SK-N-SH treated with all-trans-retinoic acid at 6 μM for 48 hours (cell line): ENCODE data around the gene CCSER1.

ENCODE experiments used
- ATAC-seq: fragments of 200-7000 bp; cut with Tn5 transposase; 3 replicates; pipeline ENCODE4 v1.9.1; 2020; ENCODE audit warnings: mild to moderate bottlenecking, moderate library complexity
- BACH2 ChIP-seq: fragments of 250-450 bp; sonication (Bioruptor Pico); IDR thresholded peaks from 2 replicates; pipeline ENCODE4 v1.9.0; 2021; ENCODE audit warnings: mild to moderate bottlenecking, borderline replicate concordance
- CREB5 ChIP-seq: fragments of 250-450 bp; sonication (Bioruptor Pico); IDR thresholded peaks from 2 replicates; pipeline ENCODE4 v1.5.1; 2020; ENCODE audit warnings: low read depth, mild to moderate bottlenecking, moderate library complexity
- CSDC2 ChIP-seq: fragments of 250-450 bp; sonication (Bioruptor Pico); IDR thresholded peaks from 2 replicates; pipeline ENCODE4 v1.5.0; 2020; ENCODE audit warnings: mild to moderate bottlenecking, moderate library complexity
- CSRNP3 ChIP-seq: fragments of 250-450 bp; sonication (Bioruptor Pico); IDR thresholded peaks from 2 replicates; pipeline ENCODE4 v1.5.1; 2021; ENCODE audit warnings: mild to moderate bottlenecking, moderate library complexity
- ESRRG ChIP-seq: fragments of 250-450 bp; sonication (Bioruptor Pico); IDR thresholded peaks from 2 replicates; pipeline ENCODE4 v1.6.1; 2021; ENCODE audit warnings: mild to moderate bottlenecking
- GLIS3 ChIP-seq: fragments of 250-450 bp; sonication (Bioruptor Pico); IDR thresholded peaks from 2 replicates; pipeline ENCODE4 v1.5.0; 2020; ENCODE audit warnings: mild to moderate bottlenecking, moderate library complexity
- ISL1 ChIP-seq: fragments of 250-450 bp; sonication (Bioruptor Pico); IDR thresholded peaks from 2 replicates; pipeline ENCODE4 v2.1.2; 2022; ENCODE audit warnings: mild to moderate bottlenecking, moderate library complexity
- OSR1 ChIP-seq: fragments of 250-450 bp; sonication (Bioruptor Pico); IDR thresholded peaks from 2 replicates; pipeline ENCODE4 v1.8.0; 2022; ENCODE audit warnings: moderate library complexity, mild to moderate bottlenecking, inconsistent platforms
- PATZ1 ChIP-seq: fragments of 250-450 bp; sonication (Bioruptor Pico); IDR thresholded peaks from 2 replicates; pipeline ENCODE4 v1.8.0; 2020; ENCODE audit warnings: mild to moderate bottlenecking, moderate library complexity, borderline replicate concordance
- POU6F1 ChIP-seq: fragments of 250-450 bp; sonication (Bioruptor Pico); IDR thresholded peaks from 2 replicates; pipeline ENCODE4 v1.8.0; 2021; ENCODE audit warnings: low read depth, mild to moderate bottlenecking, moderate library complexity, borderline replicate concordance
- RARB ChIP-seq: fragments of 250-450 bp; sonication (Bioruptor Pico); IDR thresholded peaks from 2 replicates; pipeline ENCODE4 v1.8.0; 2021; ENCODE audit warnings: mild to moderate bottlenecking, moderate library complexity
- SNAI2 ChIP-seq: fragments of 250-450 bp; sonication (Bioruptor Pico); IDR thresholded peaks from 2 replicates; pipeline ENCODE4 v1.5.0; 2020; ENCODE audit warnings: mild to moderate bottlenecking, moderate library complexity
- TCF4 ChIP-seq: fragments of 250-450 bp; sonication (Bioruptor Pico); IDR thresholded peaks from 2 replicates; pipeline ENCODE4 v1.8.0; 2021; ENCODE audit warnings: mild to moderate bottlenecking, moderate library complexity, borderline replicate concordance
- TOX ChIP-seq: fragments of 250-450 bp; sonication (Bioruptor Pico); IDR thresholded peaks from 2 replicates; pipeline ENCODE4 v1.8.0; 2021; ENCODE audit warnings: mild to moderate bottlenecking, moderate library complexity, borderline replicate concordance
- TSHZ2 ChIP-seq: fragments of 250-450 bp; sonication (Bioruptor Pico); IDR thresholded peaks from 2 replicates; pipeline ENCODE4 v1.5.0; 2020; ENCODE audit warnings: mild to moderate bottlenecking, moderate library complexity
- ZC3H10 ChIP-seq: fragments of 250-450 bp; sonication (Bioruptor Pico); IDR thresholded peaks from 2 replicates; pipeline ENCODE4 v1.5.1; 2021; ENCODE audit warnings: mild to moderate bottlenecking, moderate library complexity
- ZFP3 ChIP-seq: fragments of 250-450 bp; sonication (Bioruptor Pico); IDR thresholded peaks from 2 replicates; pipeline ENCODE4 v1.5.0; 2020; ENCODE audit warnings: mild to moderate bottlenecking, moderate library complexity
- ZFP30 ChIP-seq: fragments of 450-650 bp; formaldehyde crosslinking; IDR thresholded peaks from 2 replicates; pipeline ENCODE4 v1.5.0; 2022; ENCODE audit warnings: mild to moderate bottlenecking, moderate library complexity
- ZNF70 ChIP-seq: fragments of 450-650 bp; formaldehyde crosslinking; IDR thresholded peaks from 2 replicates; pipeline ENCODE4 v1.5.0; 2020; ENCODE audit warnings: mild to moderate bottlenecking, moderate library complexity
- ZNF8 ChIP-seq: fragments of 450-650 bp; formaldehyde crosslinking; IDR thresholded peaks from 2 replicates; pipeline ENCODE4 v1.5.0; 2020; ENCODE audit warnings: mild to moderate bottlenecking, moderate library complexity

Gene CCSER1

GRCh38 chr4:91123742-91124141 is 996.5 kb downstream of the CCSER1 start:
- TF ChIP-seq POU6F1 (CRISPR knock-in tag) (no peak), TCF4 (CRISPR knock-in tag) (peak; percentile 64), CREB5 (CRISPR knock-in tag) (no peak), ISL1 (CRISPR knock-in tag) (peak; percentile 90), ZC3H10 (CRISPR knock-in tag) (peak; percentile 74; the same call in 1 of the 2 replicates), TSHZ2 (CRISPR knock-in tag) (no peak)
- TF ChIP-seq, all 23 proteins: peak for 3
- ATAC-seq: no peak

GRCh38 chr4:91127192-91127591 is 1000.0 kb downstream of the CCSER1 start:
- TF ChIP-seq ZNF8 (no peak), ZNF70 (CRISPR knock-in tag) (no peak), OSR1 (no peak), GLIS3 (CRISPR knock-in tag) (no peak), ISL1 (CRISPR knock-in tag) (no peak), CSDC2 (CRISPR knock-in tag) (no peak), POU6F1 (CRISPR knock-in tag) (no peak), ZFP30 (no peak), ZFP3 (CRISPR knock-in tag) (no peak), RARB (CRISPR knock-in tag) (no peak), TCF4 (CRISPR knock-in tag) (no peak), CSRNP3 (CRISPR knock-in tag) (no peak), ESRRG (CRISPR knock-in tag) (no peak), TOX (CRISPR knock-in tag) (no peak), CREB5 (CRISPR knock-in tag) (no peak), ZC3H10 (CRISPR knock-in tag) (no peak), SNAI2 (CRISPR knock-in tag) (no peak), PATZ1 (no peak), BACH2 (CRISPR knock-in tag) (no peak), TSHZ2 (CRISPR knock-in tag) (no peak)
- ATAC-seq: no peak
